Measurements from ENCODE around the gene TP73. TPM values are rescaled to one million over a fixed set of nuclear protein-coding genes. Genes with fewer than 3 reads are reported as not detected.
A peak's percentile ranks its signal among the peaks of the same experiment; 100 is the strongest.

Gene TP73
- total RNA-seq, 1 donor from 2014 or later: 6.1 TPM

GRCh38 chr1:3729594-3730542 is 77.6 kb downstream of the TP73 start:
- DNase-seq: no peak

GRCh38 chr1:3730543-3731247 is 78.4 kb downstream of the TP73 start:
- no peak for DNase-seq

- no peak for DNase-seq
Measured at GRCh38 chr1:3731583-3732433, 79.5 kb downstream of the TP73 start.

GRCh38 chr1:3732434-3733093 is 80.2 kb downstream of the TP73 start:
- DNase-seq: no peak

GRCh38 chr1:3733094-3733882 is 81.0 kb downstream of the TP73 start:
- no peak for DNase-seq

- no peak for DNase-seq
Measured at GRCh38 chr1:3733883-3734589, 81.7 kb downstream of the TP73 start.

GRCh38 chr1:3734602-3735001 is 82.3 kb downstream of the TP73 start:
- DNase-seq: no peak

- DNase-seq: peak; percentile 87
Measured at GRCh38 chr1:3735027-3735681, 82.8 kb downstream of the TP73 start.

GRCh38 chr1:3735688-3736087 is 83.4 kb downstream of the TP73 start:
- peak; percentile 58 for DNase-seq

- DNase-seq: no peak
Measured at GRCh38 chr1:3736131-3736561, 83.8 kb downstream of the TP73 start.

GRCh38 chr1:3736708-3737107 is 84.4 kb downstream of the TP73 start:
- no peak for DNase-seq

- DNase-seq: no peak
Measured at GRCh38 chr1:3738943-3739342, 86.6 kb downstream of the TP73 start.

- peak; percentile 58 for DNase-seq
Measured at GRCh38 chr1:3740042-3740441, 87.7 kb downstream of the TP73 start.

- no peak for DNase-seq
Measured at GRCh38 chr1:3740752-3741151, 88.4 kb downstream of the TP73 start.

GRCh38 chr1:3741566-3742438 is 89.5 kb downstream of the TP73 start:
- no peak for DNase-seq

GRCh38 chr1:3742439-3743298 is 90.4 kb downstream of the TP73 start:
- DNase-seq: no peak

GRCh38 chr1:3743421-3743820 is 91.1 kb downstream of the TP73 start:
- DNase-seq: no peak

- DNase-seq: no peak
Measured at GRCh38 chr1:3743826-3744225, 91.5 kb downstream of the TP73 start.
